A673 (cell line): ENCODE measurements around the gene PLD2. TPM values are rescaled to one million over a fixed set of nuclear protein-coding genes. Genes with fewer than 3 reads are reported as not detected.

Experiments
- BruUV-seq: library from RNA; stranded (reverse); fragments of 400-500 nt; replicated peaks from 2 replicates; lab custom pipeline; 2021; lab: Mats Ljungman, UMichigan
- CTCF ChIA-PET: fragments of 300-600 bp; sonication (Branson Sonifier 250); formaldehyde crosslinking; loops from one replicate; lab custom pipeline; 2022; ENCODE audit warnings: antibody characterized with exemption; lab: Charles Lee
- POLR2A ChIA-PET: fragments of 300-600 bp; sonication (Branson Sonifier 250); formaldehyde crosslinking; loops from one replicate; lab custom pipeline; 2022; ENCODE audit warnings: antibody characterized with exemption; ENCODE audit not compliant: low non-redundant PET; lab: Charles Lee
- DNase-seq: peaks from one replicate; pipeline ENCODE4 v3.0.0-alpha.2; 2015; ENCODE audit warnings: low spot score
- H3K27ac ChIP-seq: fragments of 200-600 bp; sonication (generic); 2 replicates; pipeline ENCODE4 v1.5.1; 2016; ENCODE audit warnings: mixed run types, low read depth, mild to moderate bottlenecking, mixed read lengths, antibody characterized with exemption, low read length; ENCODE audit not compliant: poor library complexity, severe bottlenecking
- H3K27me3 ChIP-seq: fragments of 200-600 bp; sonication (generic); replicated peaks from 2 replicates; pipeline ENCODE4 v1.6.1; 2017; ENCODE audit warnings: mixed run types, low read depth, mild to moderate bottlenecking, mixed read lengths, antibody characterized with exemption, low read length; ENCODE audit not compliant: insufficient read depth, poor library complexity
- H3K36me3 ChIP-seq: fragments of 200-600 bp; sonication (generic); 2 replicates; pipeline ENCODE4 v1.6.1; 2016; ENCODE audit warnings: mixed run types, mild to moderate bottlenecking, mixed read lengths, antibody characterized with exemption, low read length; ENCODE audit not compliant: insufficient read depth, poor library complexity, severe bottlenecking
- H3K4me1 ChIP-seq: fragments of 200-600 bp; sonication (generic); 2 replicates; pipeline ENCODE4 v1.6.1; 2017; ENCODE audit warnings: mixed run types, mild to moderate bottlenecking, mixed read lengths, antibody characterized with exemption, low read length; ENCODE audit not compliant: insufficient read depth, poor library complexity, severe bottlenecking
- H3K4me3 ChIP-seq: fragments of 200-600 bp; sonication (generic); 2 replicates; pipeline ENCODE4 v1.5.1; 2016; ENCODE audit warnings: low read depth, mixed run types, mild to moderate bottlenecking, mixed read lengths, low read length; ENCODE audit not compliant: poor library complexity, severe bottlenecking
- H3K9me3 ChIP-seq: fragments of 200-600 bp; sonication (generic); 2 replicates; pipeline ENCODE4 v1.6.1; 2016; ENCODE audit warnings: mixed run types, low read depth, mild to moderate bottlenecking, mixed read lengths, antibody characterized with exemption, low read length; ENCODE audit not compliant: poor library complexity, severe bottlenecking
- CTCF ChIP-seq: fragments of 300-800, 200-600 bp; sonication (generic); conservative IDR thresholded peaks from 2 replicates; pipeline ENCODE4 v1.5.1; 2017; ENCODE audit warnings: low read depth, mild to moderate bottlenecking, antibody characterized with exemption, low read length, moderate library complexity, mixed read lengths
- EZH2 ChIP-seq: fragments of 200-600 bp; sonication (generic); IDR thresholded peaks from 2 replicates; pipeline ENCODE4 v1.6.1; 2017; ENCODE audit warnings: borderline replicate concordance, low read depth, mild to moderate bottlenecking, mixed read lengths, antibody characterized with exemption, low read length; ENCODE audit not compliant: poor library complexity, severe bottlenecking
- intact Hi-C: fragments of 100-400 bp; cut with micrococcal nuclease; formaldehyde crosslinking; loops from one replicate; pipeline ENCODE4 v1.10.0; 2022; ENCODE audit not compliant: unreplicated experiment
- total RNA-seq: library from RNA; stranded (reverse); gene quantifications from 2 replicates; pipeline ENCODE4 v1.2.3, GENCODE V29; 2021

Gene PLD2
- total RNA-seq, 1 experiment from 2014 or later, result 20.1 TPM

DNA sequence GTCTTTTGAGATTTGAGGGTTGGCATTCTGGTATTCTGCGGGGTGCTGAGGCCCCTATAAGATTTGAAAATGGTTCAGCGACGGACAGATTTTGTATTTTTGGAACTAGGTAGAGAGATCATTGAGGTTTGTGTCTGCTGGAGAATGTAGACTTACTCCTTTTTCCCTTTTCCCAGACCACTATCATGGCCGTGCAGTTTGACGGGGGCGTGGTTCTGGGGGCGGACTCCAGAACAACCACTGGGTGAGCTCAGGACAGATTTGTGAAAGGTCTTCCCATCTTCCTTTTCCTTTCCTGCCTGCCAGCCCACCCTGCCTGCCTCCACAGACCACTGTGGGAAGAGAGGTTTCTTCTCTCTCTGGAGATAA, 10.4 kb upstream of the PLD2 start:
- intact Hi-C loops, result no loop called here
- Histone ChIP-seq H3K4me3 (peak overlapping the region; percentile 73), H3K27me3 (no peaks in the 10 kb centered on the region), H3K27ac (peak overlapping the region; percentile 86), H3K4me1 (peaks cover 8% of the 10 kb centered on the region), H3K9me3 (no peaks in the 10 kb centered on the region), H3K36me3 (peaks cover 17% of the 10 kb centered on the region)
- TF ChIP-seq CTCF, result no peak
- TF ChIP-seq EZH2, result no peak
- ChIA-PET POLR2A (interaction anchor here (0.5 kb wide), 1 partner anchor 201 kb away, joined by 4 read pairs; the partner anchor contains the start of gene KIF1C), CTCF (no interaction called here)
- BruUV-seq, result no TSS peak
- peak; percentile 75 for DNase-seq

- no TSS peak for BruUV-seq
- H3K9me3 ChIP-seq, result no peaks in the 10 kb centered on the region
- H3K4me3 ChIP-seq, result no peak overlapping the region
- CTCF ChIA-PET, result no interaction called here
- no peak overlapping the region for H3K27ac ChIP-seq
- H3K36me3 ChIP-seq, result peaks cover 17% of the 10 kb centered on the region
- intact Hi-C loops, result no loop called here
- no peak for TF ChIP-seq CTCF
- TF ChIP-seq EZH2, result no peak
- H3K4me1 ChIP-seq, result peaks cover 8% of the 10 kb centered on the region
- DNase-seq, result no peak
- POLR2A ChIA-PET, result interaction anchor here (0.6 kb wide), 1 partner anchor 310 kb away, joined by 6 read pairs; no protein-coding TSS in a partner anchor
- no peaks in the 10 kb centered on the region for H3K27me3 ChIP-seq
Measured at GRCh38 chr17:4800462-4801196, 6.3 kb upstream of the PLD2 start.

- ChIA-PET CTCF (no interaction called here), POLR2A (no interaction called here)
- Histone ChIP-seq H3K36me3 (peaks cover 17% of the 10 kb centered on the region), H3K27me3 (no peaks in the 10 kb centered on the region), H3K4me1 (peaks cover 2% of the 10 kb centered on the region), H3K27ac (no peak within 1 kb of the TSS), H3K9me3 (no peaks in the 10 kb centered on the region), H3K4me3 (no peak within 1 kb of the TSS)
- BruUV-seq, result no TSS peak
- TF ChIP-seq EZH2, result no peak
- TF ChIP-seq CTCF, result no peak
- DNase-seq, result no peak
- intact Hi-C loops, result no loop called here
Measured at GRCh38 chr17:4802228-4802627, 4.7 kb upstream of the PLD2 start, which contains the start of gene C17orf114. Gene C17orf114 (minus strand): TSS chr17:4802328.
